Measurements from ENCODE around the gene SMYD2.

The SMYD2 gene

DNA sequence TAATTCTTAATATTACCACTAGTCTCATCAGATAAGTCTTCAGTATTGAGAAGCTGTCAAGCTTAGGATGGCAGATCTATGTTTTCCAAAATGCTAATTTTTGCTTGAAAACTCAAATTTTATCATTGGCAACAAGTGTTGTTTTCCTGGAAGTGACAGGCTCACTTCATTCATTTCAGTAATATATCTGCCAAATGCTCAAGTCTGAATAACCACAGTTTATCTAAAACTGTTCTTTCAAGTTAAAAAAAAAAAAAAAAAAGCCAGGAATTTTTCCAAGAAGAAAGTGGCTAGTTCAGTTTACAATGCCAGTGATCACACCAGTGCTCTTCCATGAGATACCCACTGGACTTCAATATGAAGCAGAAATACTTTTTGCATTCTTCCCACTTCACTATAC lies 20.6 kb downstream of the SMYD2 start:
- no peak for DNase-seq (ENCODE audit: low read depth, low spot score)

DNA sequence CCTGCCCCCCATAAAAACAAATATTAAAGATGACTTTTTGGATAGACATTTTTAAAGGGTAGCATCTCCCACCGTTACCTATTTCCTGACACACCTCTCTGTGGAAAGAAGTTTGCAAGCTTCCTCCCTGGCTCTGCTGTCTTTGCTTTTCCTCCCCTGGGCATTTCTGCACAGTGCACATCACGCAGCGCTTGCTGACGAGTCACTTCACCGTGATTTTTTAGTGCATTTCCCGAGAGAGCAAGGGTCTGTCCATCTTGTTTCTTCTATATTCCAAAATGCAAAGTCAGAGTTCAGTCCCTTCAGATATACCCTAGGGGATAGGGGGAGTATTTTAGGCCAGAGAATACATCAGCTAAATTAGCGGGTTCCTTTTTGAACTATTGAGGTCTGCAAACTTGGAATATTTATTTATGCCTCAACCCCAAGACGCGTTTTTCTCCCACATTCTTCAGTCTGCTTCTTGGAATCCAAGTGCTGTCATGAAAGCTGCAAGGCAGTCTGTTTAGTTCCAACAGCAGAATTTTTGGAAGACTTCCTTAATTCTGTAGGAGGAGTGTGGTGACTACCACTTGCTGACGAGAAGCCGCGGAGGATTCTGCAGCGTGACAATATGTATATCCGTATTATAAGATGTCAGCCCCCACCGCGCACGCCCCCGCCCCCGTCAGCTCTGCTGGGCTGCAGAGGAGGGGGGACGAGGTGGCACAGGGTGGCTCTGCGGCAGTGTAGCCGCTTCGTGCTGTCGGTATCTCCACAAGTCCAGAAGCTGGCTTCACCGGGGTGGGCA lies 22.4 kb downstream of the SMYD2 start:
- DNase-seq (ENCODE audit: low read depth, low spot score), result no peak

DNA sequence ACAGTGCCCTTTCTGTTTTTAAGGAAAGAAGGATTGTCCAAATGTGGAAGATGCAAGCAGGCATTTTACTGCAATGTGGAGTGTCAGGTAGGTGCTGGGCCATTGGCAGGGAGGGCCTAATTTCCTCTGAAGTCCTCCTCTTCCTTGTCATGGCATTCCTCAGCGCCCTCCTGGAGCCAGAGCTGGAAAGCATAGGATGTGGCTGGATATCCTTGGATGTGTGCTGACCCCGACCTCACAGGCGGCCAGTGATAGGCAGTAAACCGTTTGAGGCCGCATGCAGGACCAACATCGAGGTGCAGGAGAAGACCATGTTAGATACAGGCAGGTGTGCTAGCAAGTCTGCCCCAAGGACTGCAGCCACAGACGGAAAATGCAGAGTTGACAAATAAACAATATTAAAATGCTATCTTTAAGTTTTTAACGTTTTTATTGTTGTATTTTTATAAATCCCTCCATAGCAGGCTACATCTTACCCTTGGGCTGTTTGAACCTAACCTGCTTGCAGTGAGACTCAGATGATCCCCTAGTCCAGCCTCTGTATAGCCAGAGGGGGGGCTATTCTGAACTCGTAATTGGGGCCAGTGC lies 24.3 kb downstream of the SMYD2 start:
- DNase-seq (ENCODE audit: low read depth, low spot score), result no peak

DNA sequence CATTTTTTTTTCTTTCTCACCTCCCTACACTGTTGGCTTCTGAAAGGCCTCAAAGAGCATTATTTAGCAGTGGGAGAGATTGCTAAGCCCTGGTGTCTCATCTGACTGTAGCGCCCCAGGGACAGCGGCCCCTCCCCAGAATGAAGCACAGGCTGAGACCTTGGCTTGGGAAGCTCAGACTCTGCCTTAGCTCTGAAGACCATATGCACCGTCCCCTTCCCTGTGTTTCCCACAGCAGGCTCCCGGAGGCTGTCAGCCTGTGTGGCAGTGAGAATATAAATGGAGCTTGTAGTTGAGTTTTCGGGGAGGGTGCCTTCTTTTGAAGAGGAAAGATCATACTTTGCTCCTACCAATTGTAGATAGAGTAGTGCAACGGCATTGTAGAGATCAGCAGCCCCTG lies 25.3 kb downstream of the SMYD2 start:
- DNase-seq (ENCODE audit: low read depth, low spot score), result no peak

DNA sequence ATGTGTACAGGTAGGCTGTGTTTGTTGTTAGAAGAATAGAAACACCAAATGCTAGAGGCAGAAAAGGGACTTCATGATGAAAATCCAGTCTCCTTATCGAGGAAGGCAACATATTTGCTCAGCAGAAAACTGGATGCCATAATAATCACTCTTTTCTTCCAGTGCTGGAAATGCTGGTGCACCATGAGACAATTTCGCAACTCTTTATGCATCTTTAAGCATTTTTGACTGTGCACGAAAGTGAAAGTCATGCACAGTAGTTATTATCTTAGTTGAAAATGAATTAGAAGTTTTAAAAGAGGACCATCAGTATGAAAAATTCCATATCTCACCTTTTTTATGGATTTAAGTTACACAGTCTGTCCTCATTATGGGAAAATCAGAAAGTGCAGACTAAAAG lies 29.1 kb downstream of the SMYD2 start:
- no peak for DNase-seq (ENCODE audit: low read depth, low spot score)

DNA sequence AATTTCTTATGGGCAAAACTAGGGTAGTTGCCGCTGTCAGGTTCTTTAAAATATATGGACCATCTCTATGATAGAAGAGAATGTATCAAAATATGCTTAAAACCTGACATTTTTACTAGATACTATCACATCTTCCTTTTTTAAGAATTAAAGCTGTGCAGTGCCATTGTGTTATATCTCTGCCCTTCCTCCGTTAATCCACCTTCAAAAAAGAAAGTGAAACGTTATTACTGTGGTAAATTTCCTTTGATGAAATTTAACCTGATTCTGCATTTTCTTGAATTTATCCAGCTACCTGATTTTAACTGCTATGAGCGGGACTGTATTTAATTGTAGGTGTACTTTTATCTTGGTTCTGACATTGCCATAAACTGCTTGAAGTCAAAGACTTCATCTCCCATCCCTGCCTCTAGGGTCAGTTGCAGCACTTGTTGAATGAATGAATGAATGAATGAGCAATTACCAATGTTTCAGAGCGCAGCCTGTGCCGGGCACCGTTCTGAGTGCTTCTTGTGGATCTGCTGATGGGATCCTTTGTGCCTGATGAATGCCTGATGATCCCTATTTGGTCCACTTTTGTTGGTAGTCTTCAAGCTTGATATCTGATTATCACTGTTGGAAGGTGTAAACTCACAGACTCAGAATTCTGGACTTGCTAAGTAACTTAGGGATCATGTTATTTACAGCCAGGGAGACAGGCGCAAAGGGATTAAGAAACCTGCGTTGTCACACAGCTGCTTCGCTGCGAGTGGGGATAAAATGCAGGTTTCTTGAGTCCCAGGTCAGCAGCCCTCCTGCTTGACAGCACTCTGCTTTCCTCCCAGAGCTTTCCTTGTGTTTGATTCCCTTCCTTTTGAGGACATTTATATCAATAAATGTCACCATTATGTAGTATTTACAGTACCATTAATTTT lies 30.1 kb downstream of the SMYD2 start:
- DNase-seq (ENCODE audit: low read depth, low spot score), result no peak

DNA sequence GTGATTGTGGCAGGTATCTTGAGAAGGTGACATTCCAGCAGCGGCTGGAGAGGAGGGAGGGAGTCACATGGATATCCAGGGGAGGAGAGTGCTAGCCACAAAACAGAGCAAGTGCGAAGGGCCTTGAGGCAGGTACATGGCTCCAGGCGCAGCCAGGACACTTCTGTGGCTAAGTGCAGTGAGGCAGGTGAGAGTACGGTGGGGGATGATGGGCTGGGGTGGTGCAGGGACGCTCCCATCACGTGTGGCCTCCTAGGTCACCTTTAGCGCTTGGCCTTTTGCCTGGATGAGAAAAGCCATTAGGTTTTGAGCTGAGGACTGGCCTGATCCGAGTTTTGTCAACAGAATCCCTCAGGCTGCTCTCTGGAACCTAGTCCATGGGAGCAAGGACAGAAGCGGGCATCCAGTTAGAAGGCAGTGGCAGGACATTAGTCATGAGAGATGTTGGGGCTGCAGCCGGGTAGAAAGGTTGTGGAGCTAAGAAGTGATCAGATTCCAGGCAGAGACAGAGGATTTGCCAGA lies 31.6 kb downstream of the SMYD2 start:
- DNase-seq (ENCODE audit: low read depth, low spot score), result no peak

DNA sequence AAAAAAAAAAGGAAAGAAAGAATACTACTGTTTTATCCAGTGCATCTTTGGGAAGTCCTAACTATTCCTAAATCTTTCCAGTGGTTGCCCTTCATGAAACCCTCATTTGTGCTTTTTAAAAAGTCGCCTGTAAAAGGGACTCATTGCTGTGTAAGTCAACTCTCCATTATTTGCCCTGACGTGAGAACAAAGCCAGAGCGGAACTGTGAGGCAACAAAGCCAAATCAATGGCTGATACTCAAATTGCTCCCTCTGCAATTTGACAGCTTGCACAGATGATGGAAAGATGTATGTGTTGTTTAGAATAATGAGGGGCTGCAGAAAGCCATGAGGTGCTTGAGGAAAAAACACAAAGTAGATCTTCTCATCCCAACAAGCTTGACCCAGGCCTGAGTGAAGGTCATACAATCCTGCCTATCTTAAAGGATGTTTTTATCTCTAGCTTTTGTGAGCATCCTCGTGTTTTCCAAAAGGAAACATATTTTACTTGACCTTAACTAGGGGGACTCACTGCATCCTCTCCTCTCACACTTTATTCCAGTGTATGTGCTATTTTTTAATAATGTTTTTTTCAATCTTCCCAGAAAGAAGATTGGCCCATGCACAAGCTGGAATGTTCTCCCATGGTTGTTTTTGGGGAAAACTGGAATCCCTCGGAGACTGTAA lies 33.4 kb downstream of the SMYD2 start:
- DNase-seq (ENCODE audit: low read depth, low spot score), result no peak

DNA sequence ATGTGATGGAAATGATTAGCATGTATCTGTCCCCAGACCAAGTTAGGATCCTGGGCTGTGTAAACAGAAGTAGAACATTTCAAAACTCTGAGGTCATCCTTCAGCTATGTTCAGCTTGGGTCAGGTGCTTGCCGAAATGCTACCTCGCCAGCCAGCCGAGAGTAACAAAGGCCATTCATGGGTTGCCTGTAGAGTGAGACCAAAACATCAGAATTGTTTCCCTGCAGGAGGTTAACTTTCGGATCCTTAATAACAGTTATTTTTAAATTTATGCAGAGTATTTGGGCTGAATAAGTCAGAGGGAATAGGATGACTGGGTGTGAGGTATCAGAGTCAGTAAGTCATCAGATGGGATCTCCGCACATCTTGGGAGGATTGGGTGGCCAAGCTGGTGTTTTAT lies 35.6 kb downstream of the SMYD2 start:
- no peak for DNase-seq (ENCODE audit: low read depth, low spot score)

DNA sequence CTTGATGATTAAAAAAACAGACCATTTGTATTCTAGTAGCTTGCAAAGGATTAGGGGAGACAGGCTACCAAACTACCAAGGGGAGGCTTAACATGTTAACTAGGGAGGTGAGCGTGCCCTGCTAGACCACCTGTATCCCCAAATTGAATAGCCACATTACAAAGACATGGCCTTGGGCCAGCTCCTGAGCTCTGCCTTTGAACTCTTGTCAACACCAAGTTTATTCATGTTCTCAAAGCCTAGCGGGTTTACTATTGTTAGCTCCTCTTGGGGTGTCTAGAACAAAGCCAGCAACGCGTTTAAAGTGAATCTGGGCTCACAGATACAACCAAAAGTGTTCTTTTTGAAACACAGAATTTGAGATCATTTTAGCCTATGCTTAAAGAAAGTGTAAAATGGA lies 36.3 kb downstream of the SMYD2 start:
- DNase-seq (ENCODE audit: low read depth, low spot score), result no peak

DNA sequence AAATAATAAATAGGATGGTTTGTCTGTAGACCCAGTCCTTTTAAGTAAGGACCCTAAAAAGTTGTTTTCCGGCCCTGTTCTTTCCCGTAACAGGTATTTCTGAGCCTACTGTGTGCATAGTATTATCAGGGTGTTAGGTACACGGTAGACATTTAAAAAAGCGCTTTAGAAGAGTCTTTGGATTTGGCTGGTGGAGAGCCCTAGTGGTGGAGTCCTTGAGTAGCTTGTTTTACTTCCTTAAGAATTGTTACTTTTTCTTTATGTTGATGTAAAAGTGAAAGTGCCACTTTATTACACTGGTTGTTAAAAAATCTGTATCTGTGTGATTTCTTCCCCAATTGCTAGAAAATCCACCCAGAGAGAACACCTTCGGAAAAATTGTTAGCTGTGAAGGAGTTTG lies 36.8 kb downstream of the SMYD2 start:
- no peak for DNase-seq (ENCODE audit: low read depth, low spot score)

DNA sequence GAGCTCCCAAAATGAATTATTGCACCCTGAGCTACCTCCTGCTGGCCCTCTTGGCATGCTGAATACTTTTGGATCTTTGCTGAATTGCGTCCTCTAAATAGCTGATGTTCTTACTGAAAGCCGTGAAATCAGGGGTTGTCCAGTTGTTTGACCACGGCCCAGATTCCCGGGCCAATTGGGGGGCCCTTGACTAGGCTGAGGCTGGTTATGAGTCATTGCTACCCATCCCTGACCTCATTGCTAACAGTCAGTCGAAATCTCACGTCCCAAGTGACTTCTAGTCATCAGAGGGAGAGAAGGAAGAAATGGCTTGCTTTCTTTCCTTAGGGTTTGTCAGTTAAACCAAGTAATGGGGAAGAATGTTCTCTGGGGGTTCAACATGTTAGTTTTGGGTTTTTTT lies 37.4 kb downstream of the SMYD2 start:
- no peak for DNase-seq (ENCODE audit: low read depth, low spot score)

DNA sequence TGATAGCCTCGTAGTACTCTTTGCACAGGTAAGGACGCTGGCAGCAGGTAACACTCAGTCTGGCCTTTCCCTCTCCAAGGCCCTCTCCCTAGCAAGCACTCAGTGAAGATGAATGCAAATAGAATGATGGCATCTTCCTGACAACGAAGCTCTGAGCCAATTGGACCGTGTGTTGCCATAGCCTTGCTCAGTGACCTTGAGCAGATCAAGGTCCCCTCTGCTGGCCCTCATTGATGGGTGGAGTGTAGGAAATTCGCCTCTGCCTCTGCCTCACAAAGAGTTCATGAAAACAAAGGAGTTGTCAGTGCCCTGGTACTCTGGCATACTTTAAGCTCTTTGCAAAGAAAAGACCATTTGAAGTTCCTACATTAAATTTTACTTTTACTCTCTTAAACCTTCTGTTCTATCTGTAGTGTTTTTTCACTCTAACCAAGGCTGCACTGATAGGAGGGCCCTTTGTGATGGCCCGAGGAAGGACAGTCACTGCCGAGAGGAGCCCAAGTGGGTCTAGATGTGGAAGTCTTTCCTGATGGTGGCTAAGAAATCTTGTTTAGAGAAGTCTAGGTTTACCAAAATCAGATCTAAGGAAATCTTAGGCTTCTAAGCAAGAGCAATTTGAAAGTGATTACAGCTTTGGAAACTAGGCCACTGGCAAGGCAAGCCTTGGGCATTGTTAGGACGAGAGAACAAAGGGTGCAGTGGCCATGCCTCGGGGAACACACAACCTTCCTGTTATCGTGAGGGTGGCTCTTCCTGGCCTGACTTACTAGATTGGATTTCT lies 38.2 kb downstream of the SMYD2 start:
- DNase-seq (ENCODE audit: low read depth, low spot score), result no peak

DNA sequence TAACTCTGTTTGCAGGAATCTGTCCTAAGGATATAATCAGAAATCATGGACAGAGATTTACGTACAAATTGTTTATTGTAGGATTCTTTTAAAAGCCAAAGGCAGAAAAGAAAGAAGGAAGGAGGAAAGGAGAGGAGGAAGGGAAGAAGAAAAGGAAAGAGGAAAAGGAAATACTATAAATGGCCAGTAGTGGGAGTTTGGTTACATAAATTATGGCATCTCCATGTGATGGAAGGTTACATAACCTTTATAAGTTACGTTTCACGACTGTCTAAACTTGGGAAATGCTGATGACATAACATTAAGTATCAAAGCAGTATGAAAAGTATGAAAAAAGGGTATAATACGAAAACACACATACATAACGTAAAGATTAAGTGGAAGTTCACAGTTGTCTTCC lies 39.0 kb downstream of the SMYD2 start:
- no peak for DNase-seq (ENCODE audit: low read depth, low spot score)

DNA sequence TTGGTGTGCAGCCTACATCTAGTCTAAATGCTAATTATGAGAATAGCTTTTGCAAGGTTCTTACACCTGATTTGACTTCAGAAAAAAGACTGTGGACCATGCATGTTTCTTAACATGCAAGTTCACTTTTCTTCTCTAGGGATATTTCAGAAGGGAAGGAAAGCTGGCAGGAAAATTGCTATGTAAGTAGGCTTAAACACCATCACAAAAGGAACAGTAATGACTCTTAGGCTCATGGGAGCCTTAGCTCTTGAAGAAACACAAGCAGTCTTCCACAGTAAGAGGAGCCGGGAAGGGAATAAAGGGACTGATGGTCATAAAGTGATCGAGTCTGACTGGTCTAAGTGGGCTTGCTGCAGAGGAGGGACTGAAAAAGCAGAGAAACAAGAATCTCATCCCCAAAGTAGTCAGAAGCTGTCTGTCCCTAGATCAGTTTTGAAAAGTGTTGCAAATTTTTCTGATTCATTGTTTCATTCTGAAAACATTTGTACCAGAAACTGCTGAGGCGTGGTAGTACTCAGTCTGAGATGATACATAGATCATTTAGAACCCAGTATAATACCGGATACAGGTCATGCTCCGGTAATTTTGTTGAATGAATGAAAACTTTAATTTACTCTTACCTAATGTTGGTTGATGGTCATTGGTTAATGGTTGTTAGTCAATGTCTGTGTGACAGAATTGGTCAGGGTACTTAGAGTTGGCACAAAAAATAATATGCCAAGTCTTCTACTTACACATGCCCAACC lies 40.9 kb downstream of the SMYD2 start:
- DNase-seq (ENCODE audit: low read depth, low spot score), result no peak

DNA sequence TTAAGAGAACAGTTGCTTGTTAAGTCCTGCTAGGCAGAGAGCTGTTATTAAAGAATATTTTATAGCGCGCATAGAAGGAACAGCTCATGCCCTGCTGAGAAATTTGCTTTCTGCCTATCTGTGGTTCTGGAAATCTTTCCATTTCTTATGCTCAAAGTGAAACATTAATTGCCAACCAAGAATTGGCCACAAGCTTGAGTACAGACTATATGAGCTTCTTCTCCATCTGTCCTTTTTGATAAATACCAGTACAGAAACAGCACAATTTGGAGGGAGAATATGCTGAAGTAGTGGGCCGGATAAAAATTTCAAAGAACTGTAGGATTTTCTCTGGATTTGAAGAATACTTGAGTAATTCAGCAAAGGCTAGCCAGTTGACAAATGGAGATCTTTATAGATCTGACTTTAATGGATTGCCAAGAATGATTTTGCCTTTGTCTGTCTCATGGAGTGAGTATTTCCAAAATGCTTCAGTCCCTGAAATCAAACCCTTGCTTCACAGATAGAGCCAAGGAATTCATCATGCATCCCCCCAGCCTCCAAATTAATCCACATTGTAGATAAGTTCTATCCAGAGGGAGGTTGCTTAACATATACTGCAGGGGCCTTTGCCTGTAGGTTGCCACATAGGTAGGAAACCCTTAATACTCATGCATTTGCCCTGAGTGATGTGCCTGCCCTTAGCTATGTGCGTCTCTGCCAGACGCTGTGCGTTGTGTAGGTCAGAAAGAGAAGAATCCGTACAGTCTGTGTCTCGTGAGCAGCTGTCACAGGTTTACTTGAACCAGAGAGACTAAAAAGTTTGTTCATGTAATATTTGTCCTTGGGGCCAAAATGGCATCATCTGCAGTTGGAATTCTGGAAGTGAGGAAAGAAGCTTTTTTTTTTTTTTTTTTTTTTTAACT lies 44.2 kb downstream of the SMYD2 start:
- no peak for DNase-seq (ENCODE audit: low read depth, low spot score)

DNA sequence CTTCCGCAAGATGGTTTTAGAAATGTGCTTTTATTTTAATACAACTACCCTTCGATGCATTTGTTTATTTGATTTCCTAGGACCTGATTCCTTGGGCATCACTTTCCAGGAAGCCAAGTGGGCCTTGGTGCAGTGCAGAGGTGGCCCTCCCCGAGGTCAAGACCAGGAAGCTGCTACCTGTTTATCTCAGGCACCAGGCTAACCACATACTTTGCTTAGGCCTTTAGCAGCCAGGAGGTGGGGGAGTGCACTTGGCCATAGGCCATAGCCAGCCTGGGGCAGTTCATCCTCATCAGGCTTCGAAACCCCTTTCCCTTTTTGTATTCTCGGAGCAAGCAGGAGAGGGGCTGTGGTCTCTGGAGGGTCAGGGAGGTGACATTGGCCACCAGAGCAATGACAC lies 45.4 kb downstream of the SMYD2 start:
- DNase-seq (ENCODE audit: low read depth, low spot score), result no peak

DNA sequence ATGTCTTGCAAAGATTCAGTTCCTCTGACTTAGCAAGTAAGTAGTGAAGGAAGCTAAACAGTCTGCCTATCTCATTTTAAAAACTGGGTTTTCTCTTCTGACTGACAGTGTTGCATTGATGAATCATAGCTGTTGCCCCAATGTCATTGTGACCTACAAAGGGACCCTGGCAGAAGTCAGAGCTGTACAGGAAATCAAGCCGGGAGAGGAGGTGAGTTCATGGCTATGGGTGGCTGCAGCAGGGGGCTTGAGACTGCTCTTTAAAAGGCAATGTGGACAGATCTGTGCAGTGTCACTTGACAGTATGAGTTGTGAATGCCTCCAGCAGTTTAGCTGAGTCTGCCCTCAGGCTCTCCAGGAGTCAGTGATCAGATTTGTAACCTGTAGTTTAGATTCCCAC lies 46.6 kb downstream of the SMYD2 start:
- DNase-seq (ENCODE audit: low read depth, low spot score), result no peak

DNA sequence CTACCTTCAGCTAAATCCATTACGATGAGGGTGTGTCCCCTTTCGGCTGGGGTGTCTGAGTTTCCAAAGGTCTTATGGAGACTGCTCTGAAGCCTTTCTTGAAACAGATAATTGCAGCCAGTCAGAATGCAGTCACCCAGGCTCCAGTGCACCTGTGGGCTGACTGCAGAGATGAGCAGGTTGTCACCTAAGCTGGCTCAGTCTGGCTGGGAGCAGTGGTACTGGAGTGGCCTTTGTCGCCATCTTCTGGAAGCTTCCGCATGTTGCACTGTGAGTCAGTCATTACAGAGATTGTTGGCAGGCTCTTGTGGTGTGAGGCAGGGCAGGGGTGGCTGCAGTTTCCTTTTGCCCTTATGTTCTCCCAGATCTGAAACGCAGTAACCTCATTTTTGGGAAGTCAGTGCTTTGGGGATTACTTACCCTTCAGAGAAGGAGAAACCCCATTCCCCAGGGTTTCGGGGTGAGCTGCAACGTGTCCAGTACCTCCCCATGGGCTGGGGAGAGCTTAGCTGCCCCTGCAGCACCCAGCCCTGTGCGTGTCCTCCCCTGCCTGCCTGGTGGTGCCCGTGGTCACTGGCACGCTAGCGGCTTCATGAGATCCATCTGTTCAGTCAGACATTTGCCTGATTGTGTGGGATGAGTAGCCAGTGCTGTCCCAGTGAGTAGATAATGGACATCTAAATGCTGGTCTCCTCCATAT lies 48.0 kb downstream of the SMYD2 start:
- peak; percentile 47 for DNase-seq (ENCODE audit: low read depth, low spot score)
